Anterior cingulate cortex (tissue), 58 donors: ENCODE measurements around the gene CNTN1.
A peak's percentile ranks its signal among the peaks of the same experiment; 100 is the strongest.

Source experiments
- DNase-seq, 58 donors: peaks; one replicate each; lab custom pipeline; 2025; lab: John Stamatoyannopoulos, UW

Gene CNTN1

DNA sequence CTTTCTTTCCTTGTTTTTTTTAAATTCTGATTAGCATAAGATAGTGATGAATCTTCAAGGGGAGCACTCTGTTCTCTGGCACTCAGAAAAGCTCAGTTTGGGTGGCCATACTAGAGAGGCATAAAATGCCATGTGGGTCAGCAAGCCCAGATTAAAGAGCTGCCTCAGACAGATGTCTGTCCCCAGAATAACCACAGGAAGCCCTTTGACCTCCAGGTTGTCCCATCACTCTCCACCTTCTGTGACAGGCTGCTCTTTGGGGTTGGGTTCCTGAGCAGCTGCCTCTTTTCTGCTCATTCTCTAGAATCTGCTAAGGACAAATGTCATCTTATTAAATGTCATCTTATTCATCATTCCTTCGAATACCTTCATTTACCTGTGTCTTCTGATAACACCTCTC, 399.9 kb downstream of the CNTN1 start:
- no peak for DNase-seq

DNA sequence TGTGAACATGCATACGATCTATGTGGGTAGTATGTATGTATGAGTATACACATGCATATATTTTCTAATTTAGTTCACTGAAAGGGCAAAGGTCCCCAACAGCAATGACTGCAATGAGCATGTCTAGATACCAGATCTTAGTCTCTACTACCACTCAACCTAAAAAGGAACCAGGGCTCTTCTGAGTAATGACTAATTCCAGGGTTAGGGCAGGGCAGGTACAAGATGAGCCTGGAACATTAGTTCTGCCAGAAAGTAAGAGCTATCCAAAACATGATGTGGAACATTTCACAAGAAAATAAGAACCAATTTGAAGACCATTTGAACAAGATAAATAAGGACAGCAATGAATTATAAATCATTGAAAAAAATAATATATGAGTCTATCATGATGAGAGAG, 404.6 kb downstream of the CNTN1 start:
- DNase-seq: no peak

DNA sequence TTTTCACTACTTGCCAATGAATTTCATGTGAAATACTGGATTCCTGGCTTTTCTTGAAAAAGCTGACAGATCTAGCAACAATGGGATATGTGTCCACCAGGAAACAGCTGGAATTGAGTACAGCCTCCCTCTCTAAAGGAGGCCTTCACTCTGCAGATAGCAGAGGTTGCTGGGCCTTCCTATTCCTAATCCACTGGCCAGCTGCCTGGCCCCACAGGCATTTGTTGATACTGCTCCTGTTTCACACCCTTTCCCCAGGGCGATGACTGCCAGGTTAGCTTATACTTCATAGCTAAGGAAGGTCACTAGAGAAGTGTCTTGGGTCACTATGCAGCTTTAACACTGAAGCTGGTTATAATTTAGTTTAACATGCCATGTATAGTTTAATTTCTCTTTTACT, 408.3 kb downstream of the CNTN1 start:
- no peak for DNase-seq

DNA sequence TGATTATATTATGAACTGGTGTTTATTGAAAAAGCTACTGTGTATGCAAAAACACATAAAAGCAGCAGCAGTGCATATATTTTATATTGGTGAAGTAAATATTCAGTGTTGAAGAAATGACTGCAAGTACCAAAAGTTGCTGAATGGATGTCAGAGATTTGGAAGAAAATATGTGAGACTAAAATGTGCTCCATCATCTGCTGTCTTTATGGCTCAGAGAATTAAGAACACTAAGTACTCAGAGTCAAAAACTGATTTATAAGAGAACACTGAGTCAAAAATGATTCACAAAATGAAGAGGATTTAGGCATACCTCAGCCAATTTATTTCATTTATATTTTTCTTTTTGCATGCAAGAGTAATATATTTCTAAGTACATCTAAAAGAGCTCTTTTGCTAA, 409.6 kb downstream of the CNTN1 start:
- no peak for DNase-seq

DNA sequence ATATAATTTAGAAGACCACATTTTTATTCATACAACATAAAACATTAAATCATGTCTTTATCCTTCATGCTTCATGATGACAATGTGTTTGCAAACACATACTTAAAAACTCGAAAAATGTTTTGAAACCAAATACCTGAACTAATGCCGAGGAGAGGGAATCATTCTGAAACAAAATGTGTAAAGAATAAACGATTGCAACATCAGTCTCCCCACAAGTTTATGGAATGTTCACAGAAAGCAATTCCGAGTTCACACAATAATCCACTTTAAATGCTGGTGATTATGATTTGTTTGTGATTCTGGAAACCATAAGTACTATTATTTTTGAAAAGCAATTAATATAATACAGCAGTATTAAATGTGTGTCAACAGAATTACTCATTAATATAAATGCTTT, 411.4 kb downstream of the CNTN1 start:
- DNase-seq: no peak

- no peak for DNase-seq
These were observed 414.1 kb downstream of the CNTN1 start for GRCh38 chr12:41106315-41106714.

GRCh38 chr12:41108032-41108431, 415.8 kb downstream of the CNTN1 start:
- peak in 6 of 58 donors; percentile 0 to 8 (median 2) for DNase-seq

DNA sequence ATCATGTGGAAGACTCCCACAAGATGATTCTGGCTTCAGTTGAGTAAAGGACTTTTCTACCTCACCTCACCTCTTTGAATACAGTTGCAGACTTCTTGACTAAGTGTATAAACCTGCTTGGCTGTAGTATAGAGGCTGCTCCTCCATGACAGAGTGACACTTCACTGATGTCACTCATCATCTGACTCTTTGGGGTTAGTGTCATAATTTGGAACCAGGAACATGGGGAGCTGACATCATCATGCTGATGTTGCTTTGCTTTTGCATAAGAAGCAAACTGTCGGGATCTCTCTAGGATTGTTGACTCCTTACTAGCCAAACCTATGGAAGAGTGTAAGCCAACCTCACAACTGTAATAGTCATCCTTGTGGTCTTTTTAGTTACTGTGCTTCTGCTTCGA, 420.7 kb downstream of the CNTN1 start:
- no peak for DNase-seq

GRCh38 chr12:41120211-41120610, 428.0 kb downstream of the CNTN1 start:
- DNase-seq: peak in 9 of 58 donors; percentile 3 to 16 (median 11)

GRCh38 chr12:41121374-41121773, 429.1 kb downstream of the CNTN1 start:
- DNase-seq: no peak
